Stimulated activated memory B cell treated with anti-CD40 and anti-IgM and Interleukin-4, amounts not matched to agents 10 μg/mL and 1 μg/mL and 100 μg/mL, for 72 hours (primary cell): ENCODE results near the gene ZNF254.
"Not testable (repeated sequence)": the region's sequence is repeated elsewhere in the genome, so short reads cannot be mapped to it uniquely, and the experiment has no call there.

Experiments used
- ATAC-seq: fragments of 150-1000 bp; cut with Tn5 transposase; 2 replicates; pipeline ENCODE4 v1.10.0; 2021
- H3K27ac Mint-ChIP-seq: one replicate; pipeline ENCODE4 v1.8.0; 2022; ENCODE audit warnings: mild to moderate bottlenecking, mixed read lengths
- H3K27me3 Mint-ChIP-seq: one replicate; pipeline ENCODE4 v1.8.0; 2022; ENCODE audit warnings: mixed read lengths
- H3K36me3 Mint-ChIP-seq: one replicate; pipeline ENCODE4 v1.8.0; 2022; ENCODE audit warnings: mixed read lengths
- H3K4me1 Mint-ChIP-seq: one replicate; pipeline ENCODE4 v1.8.0; 2022; ENCODE audit warnings: mixed read lengths
- H3K4me3 Mint-ChIP-seq: one replicate; pipeline ENCODE4 v1.8.0; 2022; ENCODE audit warnings: mild to moderate bottlenecking, moderate library complexity, mixed read lengths
- H3K9me3 Mint-ChIP-seq: one replicate; pipeline ENCODE4 v1.8.0; 2022; ENCODE audit warnings: mixed read lengths

Gene ZNF254

DNA sequence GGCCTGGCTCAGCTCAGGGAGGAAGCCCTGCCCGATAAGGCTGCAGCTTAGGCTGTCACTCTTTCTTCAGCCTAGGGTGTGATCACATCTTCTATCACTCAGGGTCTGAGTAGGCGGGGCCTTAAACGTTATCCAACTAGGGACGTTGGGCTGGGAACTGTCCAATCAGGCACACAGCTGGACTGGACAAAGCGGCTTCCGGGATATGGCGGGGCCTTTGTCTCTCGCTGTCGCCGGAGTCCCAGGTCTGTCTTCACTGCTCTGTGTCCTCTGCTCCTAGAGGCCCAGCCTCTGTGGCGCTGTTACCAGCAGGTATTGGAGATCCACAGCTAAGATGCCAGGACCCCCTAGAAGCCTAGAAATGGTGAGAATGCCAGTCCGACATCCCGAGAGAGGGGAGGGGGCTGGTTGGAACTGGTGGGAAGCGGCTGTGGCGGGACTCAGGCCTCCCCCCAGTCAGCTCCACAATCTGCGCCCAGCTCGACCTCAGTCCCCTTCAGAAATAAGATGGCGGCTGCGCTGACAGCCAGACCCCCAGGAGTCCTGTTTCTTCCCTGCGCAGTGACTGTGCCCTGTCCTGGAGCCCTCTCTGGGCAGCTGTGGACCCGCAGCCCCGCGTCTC lies at the start of gene ZNF254:
Gene ZNF254, plus strand, starts transcription at position 214 of the 622 bp plus-strand sequence. Its CDS starts 121 bp downstream, at position 335.
- no peaks in the 10 kb centered on the region for H3K9me3 Mint-ChIP-seq
- no peaks in the 10 kb centered on the region for H3K27me3 Mint-ChIP-seq
- peaks cover 13% of the 10 kb centered on the region for H3K36me3 Mint-ChIP-seq
- no peaks in the 10 kb centered on the region for H3K4me1 Mint-ChIP-seq
- peak within 1 kb of the TSS; percentile 95 for H3K27ac Mint-ChIP-seq
- peak within 1 kb of the TSS; percentile 90 for H3K4me3 Mint-ChIP-seq
- peak; percentile 99 for ATAC-seq

DNA sequence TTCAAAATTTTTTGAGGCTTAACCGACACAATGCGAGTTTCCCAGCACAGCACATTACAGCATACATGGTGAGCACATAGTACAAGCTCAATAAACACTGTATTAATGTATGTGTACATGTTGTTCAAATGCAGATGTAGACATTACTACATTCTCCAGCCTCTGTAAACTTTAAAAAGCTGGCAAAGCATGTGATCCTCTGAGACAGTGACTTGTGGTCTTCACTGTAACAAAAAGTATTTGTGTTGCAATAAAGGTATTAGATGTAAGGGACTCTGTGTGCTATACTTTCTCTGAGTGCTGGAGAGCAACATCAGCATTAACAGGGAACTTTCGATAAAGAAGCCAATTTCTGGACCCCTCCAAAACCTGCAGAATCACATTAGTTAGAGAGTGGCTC lies 46.4 kb upstream of the ZNF254 start:
- Mint-ChIP-seq H3K27me3 (no peaks in the 10 kb centered on the region), H3K4me1 (peaks cover 16% of the 10 kb centered on the region), H3K9me3 (no peaks in the 10 kb centered on the region), H3K36me3 (peaks cover 41% of the 10 kb centered on the region), H3K4me3 (no peak overlapping the region), H3K27ac (no peak overlapping the region)
- no peak for ATAC-seq

DNA sequence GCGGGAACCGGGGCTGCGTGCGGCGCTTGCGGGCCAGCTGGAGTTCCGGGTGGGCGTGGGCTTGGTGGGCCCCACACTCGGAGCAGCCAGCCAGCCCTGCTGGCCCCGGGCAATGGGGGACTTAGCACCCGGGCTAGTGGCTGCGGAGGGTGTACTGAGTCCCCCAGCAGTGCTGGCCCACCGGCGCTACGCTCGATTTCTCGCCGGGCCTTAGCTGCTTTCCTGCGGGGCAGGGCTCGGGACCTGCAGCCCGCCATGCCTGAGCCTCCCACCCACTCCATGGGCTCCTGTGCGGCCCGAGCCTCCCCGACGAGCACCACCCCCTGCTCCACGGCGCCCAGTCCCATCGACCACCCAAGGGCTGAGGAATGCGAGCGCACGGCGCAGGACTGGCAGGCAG lies 45.7 kb upstream of the ZNF254 start:
- not testable (repeated sequence) for H3K27me3 Mint-ChIP-seq
- peaks cover 43% of the 10 kb centered on the region for H3K36me3 Mint-ChIP-seq

DNA sequence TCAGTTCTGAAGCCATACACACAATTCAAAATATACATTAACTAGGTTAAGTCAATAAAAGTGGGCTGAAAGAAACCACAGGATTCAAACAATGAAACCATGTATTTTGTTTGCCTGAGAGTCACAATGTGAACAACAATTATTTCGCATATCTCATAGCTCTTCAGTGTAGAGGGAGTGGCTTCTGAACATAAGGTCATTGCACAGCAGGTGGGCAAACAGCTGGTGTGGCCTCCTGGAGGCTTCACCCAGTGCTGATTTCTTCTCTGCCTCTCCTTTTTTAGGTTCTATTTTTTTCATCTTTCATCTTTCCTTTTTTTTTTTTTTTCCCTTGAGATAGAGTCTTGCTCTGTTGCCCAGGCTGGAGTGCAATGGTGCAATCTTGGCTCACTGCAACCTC lies 40.4 kb upstream of the ZNF254 start:
- H3K36me3 Mint-ChIP-seq, result peaks cover 73% of the 10 kb centered on the region
- no peaks in the 10 kb centered on the region for H3K27me3 Mint-ChIP-seq
- H3K4me3 Mint-ChIP-seq, result no peak overlapping the region
- H3K9me3 Mint-ChIP-seq, result no peaks in the 10 kb centered on the region
- no peaks in the 10 kb centered on the region for H3K4me1 Mint-ChIP-seq
- ATAC-seq, result no peak
- no peak overlapping the region for H3K27ac Mint-ChIP-seq

More for the DNA sequence above, 45.7 kb upstream of the ZNF254 start:
- H3K4me3 Mint-ChIP-seq, H3K27ac Mint-ChIP-seq, ATAC-seq, H3K4me1 Mint-ChIP-seq, H3K9me3 Mint-ChIP-seq: not testable (repeated sequence)

DNA sequence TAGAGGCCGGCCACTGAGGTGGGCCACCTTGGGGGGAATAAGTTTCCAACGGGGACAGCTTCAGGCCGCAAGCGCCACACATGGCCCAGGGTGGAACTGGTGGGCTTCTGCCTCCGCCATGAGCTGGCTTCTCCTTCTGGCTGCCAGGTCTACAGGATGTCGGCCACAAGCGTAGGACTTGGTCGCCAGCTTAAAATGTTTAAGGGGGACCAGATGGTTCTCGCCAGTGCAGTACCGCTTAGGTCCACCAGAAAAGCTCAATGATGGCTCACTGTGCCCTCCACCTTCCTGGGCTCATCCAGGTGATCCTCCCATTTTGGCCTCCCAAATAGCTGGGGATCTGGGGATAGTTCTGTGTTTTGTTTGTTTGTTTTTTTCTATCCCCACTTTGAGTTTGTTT lies 38.7 kb upstream of the ZNF254 start:
- H3K9me3 Mint-ChIP-seq, result no peaks in the 10 kb centered on the region
- ATAC-seq, result no peak
- H3K27me3 Mint-ChIP-seq, result no peaks in the 10 kb centered on the region
- H3K27ac Mint-ChIP-seq, result no peak overlapping the region
- no peaks in the 10 kb centered on the region for H3K4me1 Mint-ChIP-seq
- no peak overlapping the region for H3K4me3 Mint-ChIP-seq
- peaks cover 77% of the 10 kb centered on the region for H3K36me3 Mint-ChIP-seq

DNA sequence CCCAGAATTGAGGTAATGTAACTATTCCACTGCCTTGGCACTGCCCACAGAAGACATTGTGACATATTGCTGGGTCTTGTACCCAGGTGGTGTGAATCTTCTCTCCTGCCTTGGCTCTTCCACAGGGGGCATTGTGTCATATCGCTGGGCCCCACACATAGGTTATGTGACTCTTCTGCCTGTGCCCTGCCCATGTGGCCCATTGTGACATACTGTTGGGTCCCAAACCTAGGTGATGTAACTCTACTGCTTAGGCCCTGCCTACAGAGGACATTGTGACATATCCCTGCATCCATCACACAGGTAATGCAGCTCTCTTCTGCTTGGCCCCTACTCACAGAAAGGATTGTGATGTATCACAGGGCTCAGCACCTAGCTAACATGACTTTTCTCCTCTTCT lies 37.5 kb upstream of the ZNF254 start:
- no peak overlapping the region for H3K27ac Mint-ChIP-seq
- ATAC-seq, result no peak
- H3K9me3 Mint-ChIP-seq, result no peaks in the 10 kb centered on the region
- H3K4me1 Mint-ChIP-seq, result no peaks in the 10 kb centered on the region
- H3K27me3 Mint-ChIP-seq, result no peaks in the 10 kb centered on the region
- no peak overlapping the region for H3K4me3 Mint-ChIP-seq
- peaks cover 84% of the 10 kb centered on the region for H3K36me3 Mint-ChIP-seq

DNA sequence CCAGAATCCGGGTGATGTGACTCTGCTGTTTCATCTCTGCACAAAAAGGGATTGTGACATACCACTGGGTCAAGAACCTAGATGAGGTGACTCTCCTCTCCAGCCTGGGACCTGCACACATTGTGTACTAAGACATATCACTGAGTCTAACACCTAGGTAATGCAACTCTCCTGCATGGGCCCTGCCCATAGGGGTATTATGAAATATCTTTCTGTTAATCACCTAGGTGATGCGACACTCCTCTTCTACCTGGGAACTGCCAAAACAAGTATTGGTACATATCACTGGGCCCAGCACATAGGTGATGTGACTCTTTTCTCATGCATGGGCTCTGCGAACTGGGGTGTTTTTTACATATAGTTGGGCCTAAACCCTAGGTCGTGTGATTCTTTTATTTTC lies 35.5 kb upstream of the ZNF254 start:
- Mint-ChIP-seq H3K27ac (no peak overlapping the region), H3K36me3 (peaks cover 89% of the 10 kb centered on the region), H3K4me1 (no peaks in the 10 kb centered on the region), H3K9me3 (no peaks in the 10 kb centered on the region), H3K27me3 (no peaks in the 10 kb centered on the region), H3K4me3 (no peak overlapping the region)
- ATAC-seq, result no peak

DNA sequence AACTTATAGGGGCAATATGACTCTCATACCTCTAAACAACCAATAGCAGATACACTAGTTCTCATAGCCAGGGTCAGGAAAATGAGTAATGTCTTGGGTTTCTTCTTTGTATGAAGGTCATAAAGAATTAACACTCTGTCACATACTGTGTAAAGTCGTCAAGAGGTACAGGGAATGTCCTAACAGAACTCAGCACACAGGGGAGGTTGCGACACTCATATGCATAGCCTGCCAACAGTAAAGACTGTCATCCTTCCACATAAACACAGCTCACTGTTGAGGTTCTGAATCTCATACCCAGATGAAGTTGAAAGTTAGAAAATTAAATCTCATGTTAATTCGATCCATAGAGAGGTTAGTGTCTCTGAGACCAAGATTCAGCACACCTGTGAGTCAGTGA lies 34.2 kb upstream of the ZNF254 start:
- no peak overlapping the region for H3K27ac Mint-ChIP-seq
- ATAC-seq, result no peak
- H3K9me3 Mint-ChIP-seq, result no peaks in the 10 kb centered on the region
- H3K27me3 Mint-ChIP-seq, result no peaks in the 10 kb centered on the region
- H3K4me1 Mint-ChIP-seq, result no peaks in the 10 kb centered on the region
- no peak overlapping the region for H3K4me3 Mint-ChIP-seq
- peaks cover 81% of the 10 kb centered on the region for H3K36me3 Mint-ChIP-seq

DNA sequence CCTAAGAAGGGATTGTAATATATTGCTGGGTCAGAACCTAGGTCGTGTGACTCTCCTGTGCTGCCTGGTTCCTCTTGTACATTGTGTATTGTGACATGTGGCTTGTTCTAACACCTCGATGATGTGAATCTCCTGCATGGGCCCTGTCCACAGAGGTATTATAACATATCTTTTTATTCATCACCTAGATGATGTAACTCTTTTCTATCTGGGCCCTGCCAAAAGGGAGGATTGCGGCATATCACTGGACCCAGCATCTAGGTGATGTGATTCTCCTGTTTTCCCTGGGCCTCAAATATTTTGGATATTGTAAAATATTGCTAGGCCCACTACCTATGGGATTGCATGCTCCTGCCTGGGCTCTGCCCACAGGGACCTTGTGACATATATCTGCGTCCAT lies 33.4 kb upstream of the ZNF254 start:
- H3K4me1 Mint-ChIP-seq, result no peaks in the 10 kb centered on the region
- ATAC-seq, result no peak
- H3K36me3 Mint-ChIP-seq, result peaks cover 81% of the 10 kb centered on the region
- no peak overlapping the region for H3K4me3 Mint-ChIP-seq
- H3K9me3 Mint-ChIP-seq, result no peaks in the 10 kb centered on the region
- no peaks in the 10 kb centered on the region for H3K27me3 Mint-ChIP-seq
- no peak overlapping the region for H3K27ac Mint-ChIP-seq

DNA sequence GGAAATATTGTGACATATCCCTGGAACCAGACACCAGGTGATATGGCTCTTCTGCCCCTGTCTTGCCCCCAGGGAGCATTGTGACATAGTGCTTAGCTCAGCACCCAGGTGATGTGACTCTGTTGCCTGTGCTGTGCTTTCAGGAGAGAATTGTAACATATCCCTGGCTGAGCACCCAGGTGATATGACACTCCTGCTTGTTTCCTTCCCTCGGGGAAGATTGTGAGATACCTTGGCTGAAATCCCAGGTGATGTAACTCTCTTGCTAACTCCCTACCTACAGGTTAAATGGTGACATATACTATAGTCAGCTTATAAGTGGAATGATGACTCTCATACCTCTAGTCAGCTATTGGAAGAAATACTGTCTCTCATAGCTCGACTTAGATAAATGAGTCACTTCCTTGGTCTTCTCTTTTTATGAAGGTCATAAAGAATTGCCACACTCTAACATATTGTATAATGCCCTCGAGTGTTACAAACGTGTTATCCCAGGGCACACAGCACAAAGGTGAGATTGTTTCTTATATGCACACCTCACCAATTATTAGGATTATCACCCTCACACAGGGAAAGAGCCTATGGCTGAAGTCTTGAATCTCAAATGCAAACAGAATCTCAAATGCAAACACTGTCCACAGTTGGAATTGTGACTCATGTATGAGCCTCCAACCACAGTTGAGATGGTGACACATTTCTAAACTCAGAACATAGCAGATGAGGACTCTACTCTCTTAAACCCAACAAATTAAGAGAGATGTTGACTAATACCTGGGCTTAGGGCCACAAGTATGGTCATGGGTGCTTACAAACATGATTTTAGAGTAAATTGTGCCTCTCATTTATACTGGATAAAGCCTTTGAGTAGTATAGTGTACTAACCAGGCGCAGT lies 32.7 kb upstream of the ZNF254 start:
- Mint-ChIP-seq H3K36me3 (peaks cover 81% of the 10 kb centered on the region), H3K4me1 (no peaks in the 10 kb centered on the region), H3K27me3 (no peaks in the 10 kb centered on the region), H3K9me3 (no peaks in the 10 kb centered on the region), H3K27ac (no peak overlapping the region), H3K4me3 (no peak overlapping the region)
- no peak for ATAC-seq

DNA sequence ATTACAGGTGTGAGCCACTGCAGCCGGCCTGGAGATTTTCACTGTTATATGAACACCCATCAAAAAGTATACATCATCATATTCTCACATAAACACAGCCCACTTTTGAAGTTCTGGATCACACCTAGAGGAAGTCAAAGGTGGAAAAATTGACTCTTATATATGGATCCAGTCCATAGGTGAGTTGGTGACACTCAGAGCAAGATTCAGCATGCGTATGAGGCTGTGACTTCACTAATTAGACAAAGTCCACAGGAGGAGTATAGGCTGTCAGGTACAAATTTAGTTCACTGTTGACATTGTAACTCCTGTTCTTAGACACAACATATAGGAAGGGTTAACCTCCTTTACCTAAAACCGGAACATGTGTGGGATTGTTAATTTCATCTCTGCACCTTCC lies 31.4 kb upstream of the ZNF254 start:
- no peaks in the 10 kb centered on the region for H3K4me1 Mint-ChIP-seq
- H3K9me3 Mint-ChIP-seq, result no peaks in the 10 kb centered on the region
- no peak overlapping the region for H3K27ac Mint-ChIP-seq
- no peak overlapping the region for H3K4me3 Mint-ChIP-seq
- H3K36me3 Mint-ChIP-seq, result peaks cover 80% of the 10 kb centered on the region
- H3K27me3 Mint-ChIP-seq, result no peaks in the 10 kb centered on the region
- no peak for ATAC-seq

DNA sequence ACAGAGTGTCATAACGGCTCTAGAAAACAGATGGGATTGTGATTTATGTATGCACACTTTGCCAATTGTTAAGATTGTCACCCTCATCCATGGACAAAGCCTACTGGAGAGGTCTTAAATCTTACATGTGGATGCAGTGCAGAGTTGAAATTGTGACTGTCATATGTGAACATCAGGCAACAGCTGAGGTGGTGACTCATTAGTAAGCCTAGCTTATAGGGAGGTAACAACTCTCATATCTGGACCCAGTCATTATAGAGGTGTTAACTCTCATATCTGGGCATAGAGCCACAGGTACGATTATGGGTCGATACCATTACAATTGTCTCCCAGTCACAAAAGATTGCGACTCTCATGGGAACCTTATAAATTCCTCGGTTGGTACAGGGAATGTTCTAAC lies 29.8 kb upstream of the ZNF254 start:
- Mint-ChIP-seq H3K27ac (no peak overlapping the region), H3K27me3 (no peaks in the 10 kb centered on the region), H3K4me1 (no peaks in the 10 kb centered on the region), H3K36me3 (peaks cover 70% of the 10 kb centered on the region), H3K9me3 (no peaks in the 10 kb centered on the region), H3K4me3 (no peak overlapping the region)
- no peak for ATAC-seq

DNA sequence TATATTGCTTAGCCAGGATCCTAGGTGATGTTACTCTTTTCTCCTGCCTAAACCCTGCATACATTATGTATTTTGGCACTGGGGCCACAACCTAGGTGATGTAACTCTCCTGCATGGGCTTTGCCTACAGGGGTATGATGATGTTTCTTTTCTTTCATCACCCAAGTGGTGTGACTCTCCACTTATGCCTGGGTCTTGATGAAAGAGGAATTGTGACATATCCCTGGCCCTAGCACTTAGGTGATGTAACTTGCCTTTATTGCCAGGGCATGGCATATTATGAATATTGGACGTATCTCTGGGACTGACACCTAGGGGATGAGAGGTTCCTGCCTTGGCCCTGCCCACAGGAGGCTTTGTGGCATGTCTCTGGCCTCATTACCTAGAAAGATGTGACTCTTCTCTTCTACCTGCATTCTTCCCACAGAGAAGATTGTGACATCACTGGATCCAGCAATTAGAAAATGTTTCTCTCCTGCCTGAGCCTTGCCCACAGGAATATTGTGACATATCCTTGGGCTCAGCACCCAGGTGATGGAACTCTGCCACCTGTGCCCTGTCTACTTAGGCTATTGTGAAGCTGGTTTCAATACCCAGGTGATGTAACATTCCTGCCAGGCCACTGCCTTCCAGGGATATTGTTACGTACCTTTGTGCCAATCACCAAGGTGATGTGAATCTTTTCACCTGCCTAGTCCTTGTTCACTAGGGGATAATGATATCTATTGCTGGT lies 27.3 kb upstream of the ZNF254 start:
- no peak overlapping the region for H3K4me3 Mint-ChIP-seq
- H3K9me3 Mint-ChIP-seq, result no peaks in the 10 kb centered on the region
- peaks cover 49% of the 10 kb centered on the region for H3K36me3 Mint-ChIP-seq
- ATAC-seq, result no peak
- H3K27me3 Mint-ChIP-seq, result no peaks in the 10 kb centered on the region
- no peak overlapping the region for H3K27ac Mint-ChIP-seq
- no peaks in the 10 kb centered on the region for H3K4me1 Mint-ChIP-seq

DNA sequence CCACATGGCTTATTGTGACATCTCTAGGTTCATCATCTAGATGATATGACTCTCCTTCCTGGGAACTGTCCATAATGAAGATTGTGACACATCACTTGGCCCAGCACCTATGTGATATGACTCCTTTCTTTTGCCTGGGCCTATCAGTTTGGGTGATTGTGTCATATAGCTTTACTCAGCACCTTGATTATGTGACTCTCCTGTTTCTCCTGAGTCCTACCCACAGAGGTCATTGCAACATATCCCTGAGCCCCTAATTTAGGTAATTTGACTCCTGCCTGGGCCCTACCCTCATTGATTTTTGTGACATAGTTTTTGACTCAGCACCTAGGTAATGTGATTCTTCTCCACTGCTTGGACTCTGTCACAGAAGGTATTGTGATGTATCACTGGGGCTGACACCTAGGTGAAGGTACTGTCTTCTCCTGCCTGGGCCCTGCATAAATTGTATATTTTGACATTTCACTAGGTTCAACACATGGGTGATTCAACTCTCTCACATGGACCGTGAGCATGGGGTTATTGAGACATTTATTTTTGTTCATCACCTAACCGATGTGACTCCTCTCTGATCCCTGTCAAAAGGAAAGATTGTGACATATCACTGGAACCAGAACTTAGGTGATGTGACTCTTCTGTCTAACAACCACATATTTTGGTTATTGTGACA lies 26.2 kb upstream of the ZNF254 start:
- Mint-ChIP-seq H3K27ac (no peak overlapping the region), H3K4me1 (no peaks in the 10 kb centered on the region), H3K27me3 (no peaks in the 10 kb centered on the region)

DNA sequence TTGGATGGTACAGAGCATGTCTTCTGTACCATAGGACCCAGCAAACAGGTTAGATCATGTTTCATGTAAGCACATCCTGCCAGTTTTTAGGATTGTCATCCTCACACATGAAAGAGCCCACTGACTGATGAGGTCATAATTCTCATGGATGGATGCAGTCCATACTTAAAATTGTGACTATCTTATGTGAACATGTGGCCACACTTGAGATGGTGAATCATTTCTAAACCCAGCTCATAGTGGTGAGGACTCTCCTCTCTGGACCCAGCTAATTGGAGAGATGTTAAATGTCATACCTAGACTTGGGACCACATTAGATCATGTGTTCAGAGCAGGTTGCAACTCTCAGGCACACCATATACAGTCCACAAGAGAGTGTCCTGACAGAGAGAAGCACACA lies 24.8 kb upstream of the ZNF254 start:
- Mint-ChIP-seq H3K36me3 (peaks cover 49% of the 10 kb centered on the region), H3K4me1 (no peaks in the 10 kb centered on the region), H3K27me3 (no peaks in the 10 kb centered on the region), H3K4me3 (no peak overlapping the region), H3K27ac (no peak overlapping the region), H3K9me3 (no peaks in the 10 kb centered on the region)
- ATAC-seq, result no peak

More for the DNA sequence above, 26.2 kb upstream of the ZNF254 start:
- ATAC-seq, result no peak
- Mint-ChIP-seq H3K9me3 (no peaks in the 10 kb centered on the region), H3K36me3 (peaks cover 46% of the 10 kb centered on the region), H3K4me3 (no peak overlapping the region)
